Lung (tissue), 12 donors: ENCODE results near the gene NPRL2. TPM values are rescaled to one million over a fixed set of nuclear protein-coding genes. Genes with fewer than 3 reads are reported as not detected.

Experiments
- ATAC-seq: fragments of 200-7000 bp; cut with Tn5 transposase; one replicate; pipeline ENCODE4 v1.9.1; 2020; ENCODE audit warnings: moderate number of reproducible peaks; ENCODE audit not compliant: insufficient read depth, low FRiP score
- DNase-seq, 3 donors: peaks; one replicate each; pipeline ENCODE4 v3.0.0-alpha.2; 2013 to 2017
- H3K27ac ChIP-seq, 2 donors: one replicate each; pipeline ENCODE4 v1.5.1; 2013; ENCODE audit warnings: mild to moderate bottlenecking in 2 of 2, moderate library complexity in 2 of 2, control low read depth in 1 of 2, inconsistent platforms in 1 of 2, low read depth in 1 of 2, low read length in 1 of 2
- H3K27me3 ChIP-seq, 3 donors: one replicate each; pipeline ENCODE4 v1.5.1; 2013; ENCODE audit warnings: low read length in 2 of 3; ENCODE audit not compliant: control insufficient read depth in 3 of 3, insufficient read depth in 3 of 3
- H3K36me3 ChIP-seq, 4 donors: one replicate each; pipeline ENCODE4 v1.5.1; 2013; ENCODE audit warnings: low read length in 4 of 4, mild to moderate bottlenecking in 1 of 4, moderate library complexity in 1 of 4; ENCODE audit not compliant: control insufficient read depth in 4 of 4, insufficient read depth in 4 of 4
- H3K4me1 ChIP-seq, 5 donors: one replicate each; pipeline ENCODE4 v1.5.1; 2013; ENCODE audit warnings: low read length in 5 of 5, mild to moderate bottlenecking in 2 of 5, moderate library complexity in 1 of 5; ENCODE audit not compliant: control insufficient read depth in 5 of 5, insufficient read depth in 5 of 5
- H3K4me3 ChIP-seq: one replicate; pipeline ENCODE4 v1.5.1; 2013; ENCODE audit warnings: mild to moderate bottlenecking, control low read depth, moderate library complexity
- H3K9ac ChIP-seq, 2 donors: one replicate each; pipeline ENCODE4 v1.5.1; 2013; ENCODE audit warnings: low read length in 2 of 2, control low read depth in 1 of 2; ENCODE audit not compliant: insufficient read depth in 1 of 2
- H3K9me3 ChIP-seq, 4 donors: one replicate each; pipeline ENCODE4 v1.5.1; 2013; ENCODE audit warnings: low read length in 3 of 4, mild to moderate bottlenecking in 1 of 4, moderate library complexity in 1 of 4; ENCODE audit not compliant: control insufficient read depth in 4 of 4, insufficient read depth in 3 of 4
- CTCF ChIP-seq: IDR thresholded peaks from 2 replicates; pipeline ENCODE4 v1.5.1; 2012; ENCODE audit warnings: mild to moderate bottlenecking; ENCODE audit errors: control extremely low read depth, extremely low read depth
- WGBS, 2 donors: extraction: QIAGEN DNeasy Blood & Tissue Kit; methylation state at CpG; one replicate each; pipeline ENCODE4 v1.1.7; 2013; 5-methylcytosine and 5-hydroxymethylcytosine counted together
- polyA plus RNA-seq, 2 donors: library from polyadenylated mRNA; stranded (reverse); fragments of 200-250 nt; gene quantifications; one replicate each; pipeline ENCODE4 v1.2.1, GENCODE V29; 2013
- total RNA-seq, 2 donors: library from RNA; depleted of rRNA in 1 of 2; stranded (reverse); fragments of >200 nt in 1 of 2; gene quantifications; one replicate each; pipeline ENCODE4 v1.2.1, GENCODE V29; 2014 to 2021
- donor health status: control.
- donor health status: control.
- donor health status: Bipolar disorder and iron deficiency.
- donor health status: healthy.
- donor health status: DM: yes; HTN: yes; CAD: no.

Gene NPRL2
- total and polyA plus RNA-seq, 4 donors: 12.7 to 21.9 (median 17.2) TPM

GRCh38 chr3:50322386-50323091, 28.0 kb downstream of the NPRL2 start, which contains the start of gene HYAL2:
Gene HYAL2, minus strand, starts transcription at chr3:50322745. Its CDS starts 2,256 bp downstream, at chr3:50320489.
- Histone ChIP-seq H3K4me1 (peaks cover 0 to 58% (median 20%) of the 10 kb centered on the region in 5 donors), H3K4me3 (peak within 1 kb of the TSS; percentile 89), H3K27me3 (no peaks in the 10 kb centered on the region), H3K36me3 (peaks cover 0 to 29% (median 13%) of the 10 kb centered on the region in 4 donors), H3K9me3 (no peaks in the 10 kb centered on the region), H3K27ac (peak within 1 kb of the TSS; percentile 89 to 94), H3K9ac (peak within 1 kb of the TSS; percentile 51 to 81)
- ATAC-seq (no peak), DNase-seq (peak; percentile 49 to 76 (median 52))
- WGBS, 2 donors: 34 to 50% methylated on average over 27 to 31 of the region's 31 CpGs
- no peak for TF ChIP-seq CTCF

- no peak for DNase-seq
- peaks cover 0 to 29% (median 15%) of the 10 kb centered on the region in 4 donors for H3K36me3 ChIP-seq
- H3K27ac ChIP-seq: peak overlapping the region; percentile 78 to 94
- 17 to 27% methylated on average over 14 of the region's 14 CpGs for WGBS, 2 donors
- H3K4me1 ChIP-seq: peaks cover 0 to 53% (median 15%) of the 10 kb centered on the region in 5 donors
- peak overlapping the region; percentile 61 for H3K4me3 ChIP-seq
- no peak overlapping the region for H3K9ac ChIP-seq
- no peak for TF ChIP-seq CTCF
- no peaks in the 10 kb centered on the region for H3K9me3 ChIP-seq
- no peak for ATAC-seq
- H3K27me3 ChIP-seq: no peaks in the 10 kb centered on the region
These were observed 28.5 kb downstream of the NPRL2 start for GRCh38 chr3:50322115-50322385.

- peak overlapping the region; percentile 89 for H3K4me3 ChIP-seq
- H3K9ac ChIP-seq: peak overlapping the region; percentile 51 to 81
- no peaks in the 10 kb centered on the region for H3K27me3 ChIP-seq
- H3K36me3 ChIP-seq: peaks cover 0 to 29% (median 13%) of the 10 kb centered on the region in 4 donors
- H3K4me1 ChIP-seq: peaks cover 0 to 52% (median 13%) of the 10 kb centered on the region in 5 donors
- TF ChIP-seq CTCF: no peak
- ATAC-seq: peak; percentile 71
- DNase-seq: peak; percentile 94 to 95 (median 94)
- H3K27ac ChIP-seq: peak overlapping the region; percentile 89 to 94
- no peaks in the 10 kb centered on the region for H3K9me3 ChIP-seq
- WGBS, 2 donors: 0 to 1% methylated on average over 55 to 59 of the region's 59 CpGs
These were observed 29.1 kb downstream of the NPRL2 start for GRCh38 chr3:50321336-50322114.
